GM19035 (cell line): ENCODE data around the gene SLCO3A1.
"Not testable (repeated sequence)": the region's sequence is repeated elsewhere in the genome, so short reads cannot be mapped to it uniquely, and the experiment has no call there.

Experiments used
- ATAC-seq: cut with Tn5 transposase; IDR thresholded peaks from one replicate; pipeline ENCODE4 v1.9.1; 2021; ENCODE audit not compliant: unreplicated experiment

Gene SLCO3A1

GRCh38 chr15:92061511-92062195 lies 208.1 kb downstream of the SLCO3A1 start:
- ATAC-seq, result no peak

- no peak for ATAC-seq
Measured at GRCh38 chr15:92062505-92062904, 209.0 kb downstream of the SLCO3A1 start.

- no peak for ATAC-seq
Measured at GRCh38 chr15:92068121-92068520, 214.6 kb downstream of the SLCO3A1 start.

GRCh38 chr15:92069308-92070250 lies 216.1 kb downstream of the SLCO3A1 start:
- no peak for ATAC-seq

GRCh38 chr15:92070251-92070650 lies 216.7 kb downstream of the SLCO3A1 start:
- ATAC-seq, result not testable (repeated sequence)

GRCh38 chr15:92071045-92071634 lies 217.6 kb downstream of the SLCO3A1 start:
- ATAC-seq, result no peak

- ATAC-seq, result no peak
Measured at GRCh38 chr15:92073044-92073785, 219.7 kb downstream of the SLCO3A1 start.

- ATAC-seq, result no peak
Measured at GRCh38 chr15:92074101-92074500, 220.6 kb downstream of the SLCO3A1 start.

- ATAC-seq, result no peak
Measured at GRCh38 chr15:92074646-92075045, 221.1 kb downstream of the SLCO3A1 start.

- no peak for ATAC-seq
Measured at GRCh38 chr15:92075764-92076163, 222.3 kb downstream of the SLCO3A1 start.

GRCh38 chr15:92076541-92076940 lies 223.0 kb downstream of the SLCO3A1 start:
- no peak for ATAC-seq

GRCh38 chr15:92077353-92078085 lies 224.0 kb downstream of the SLCO3A1 start:
- peak; percentile 65 for ATAC-seq

- ATAC-seq, result no peak
Measured at GRCh38 chr15:92078270-92078669, 224.8 kb downstream of the SLCO3A1 start.

GRCh38 chr15:92079047-92079446 lies 225.5 kb downstream of the SLCO3A1 start:
- ATAC-seq, result no peak

GRCh38 chr15:92079647-92080255 lies 226.2 kb downstream of the SLCO3A1 start:
- ATAC-seq, result no peak

- ATAC-seq, result peak; percentile 45
Measured at GRCh38 chr15:92082006-92082843, 228.7 kb downstream of the SLCO3A1 start.

GRCh38 chr15:92083190-92083589 lies 229.7 kb downstream of the SLCO3A1 start:
- no peak for ATAC-seq

GRCh38 chr15:92087211-92087610 lies 233.7 kb downstream of the SLCO3A1 start:
- no peak for ATAC-seq

GRCh38 chr15:92091155-92091734 lies 237.7 kb downstream of the SLCO3A1 start:
- no peak for ATAC-seq
